HG03108 (cell line): Measurements from ENCODE around the gene JADE1.

Experiments
- ATAC-seq: cut with Tn5 transposase; IDR thresholded peaks from one replicate; pipeline ENCODE4 v1.9.1; 2021; ENCODE audit warnings: moderate library complexity; ENCODE audit not compliant: unreplicated experiment

The JADE1 gene

DNA sequence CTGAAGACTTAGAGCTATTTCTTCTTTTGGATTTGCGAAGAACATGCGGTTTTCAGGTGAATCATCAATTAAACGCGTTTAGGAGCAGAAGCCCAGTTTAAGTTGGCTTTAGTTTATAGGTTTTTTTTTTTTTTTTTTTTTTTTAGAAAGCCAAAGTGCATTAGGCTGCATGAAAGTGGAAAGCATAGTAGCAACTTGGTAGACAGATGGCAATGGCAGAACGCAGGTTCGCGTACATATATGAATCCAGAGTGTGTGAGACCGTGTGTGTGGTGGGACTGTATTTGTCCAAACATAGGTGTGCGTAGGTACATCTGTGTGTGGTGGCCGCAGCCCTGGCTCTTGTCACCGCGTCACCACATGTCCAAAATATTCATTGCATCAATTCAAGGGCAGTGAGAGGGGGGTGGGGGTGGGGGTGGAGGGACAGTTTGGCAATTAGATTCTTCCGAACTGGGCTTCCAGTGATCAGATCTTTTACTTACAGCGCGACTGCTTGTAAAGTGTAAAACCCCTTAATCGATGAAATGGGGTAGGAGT lies 901 bp downstream of the JADE1 start:
- no peak for ATAC-seq

DNA sequence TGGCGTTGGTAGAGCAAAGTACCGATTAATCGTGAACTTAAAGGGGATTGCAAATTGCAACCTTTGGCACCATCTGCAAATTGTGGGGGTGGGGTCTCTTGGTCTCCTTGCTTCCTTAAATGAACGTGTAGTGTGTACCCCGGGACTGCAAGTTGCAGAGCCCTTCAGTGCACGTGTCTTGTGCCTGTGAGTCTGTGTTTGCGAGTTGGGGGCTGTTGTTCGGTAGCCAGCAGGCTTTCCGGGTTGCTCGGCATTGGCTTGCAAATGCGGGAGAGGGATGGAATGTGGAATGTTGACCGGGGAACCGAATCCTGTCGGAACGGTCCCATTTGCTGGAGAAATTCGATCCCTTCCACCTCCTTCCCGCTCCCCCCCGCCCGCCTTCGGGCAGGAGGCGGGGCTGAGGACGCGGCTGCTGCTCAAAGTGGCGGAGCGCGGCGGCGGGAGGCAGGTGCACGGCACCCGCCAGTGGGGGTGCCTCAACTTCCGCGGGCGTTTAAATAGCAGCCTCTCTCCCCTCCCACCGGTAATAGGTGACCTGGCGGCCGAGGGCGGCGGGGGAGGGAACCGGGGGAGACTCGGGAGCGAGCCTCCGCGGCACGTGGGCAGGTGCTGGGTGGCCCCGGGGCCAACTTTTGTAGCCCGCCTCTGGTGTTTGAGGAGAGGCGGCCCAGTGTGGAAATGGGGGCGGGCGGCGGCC lies 1.5 kb downstream of the JADE1 start:
- peak; percentile 44 for ATAC-seq

DNA sequence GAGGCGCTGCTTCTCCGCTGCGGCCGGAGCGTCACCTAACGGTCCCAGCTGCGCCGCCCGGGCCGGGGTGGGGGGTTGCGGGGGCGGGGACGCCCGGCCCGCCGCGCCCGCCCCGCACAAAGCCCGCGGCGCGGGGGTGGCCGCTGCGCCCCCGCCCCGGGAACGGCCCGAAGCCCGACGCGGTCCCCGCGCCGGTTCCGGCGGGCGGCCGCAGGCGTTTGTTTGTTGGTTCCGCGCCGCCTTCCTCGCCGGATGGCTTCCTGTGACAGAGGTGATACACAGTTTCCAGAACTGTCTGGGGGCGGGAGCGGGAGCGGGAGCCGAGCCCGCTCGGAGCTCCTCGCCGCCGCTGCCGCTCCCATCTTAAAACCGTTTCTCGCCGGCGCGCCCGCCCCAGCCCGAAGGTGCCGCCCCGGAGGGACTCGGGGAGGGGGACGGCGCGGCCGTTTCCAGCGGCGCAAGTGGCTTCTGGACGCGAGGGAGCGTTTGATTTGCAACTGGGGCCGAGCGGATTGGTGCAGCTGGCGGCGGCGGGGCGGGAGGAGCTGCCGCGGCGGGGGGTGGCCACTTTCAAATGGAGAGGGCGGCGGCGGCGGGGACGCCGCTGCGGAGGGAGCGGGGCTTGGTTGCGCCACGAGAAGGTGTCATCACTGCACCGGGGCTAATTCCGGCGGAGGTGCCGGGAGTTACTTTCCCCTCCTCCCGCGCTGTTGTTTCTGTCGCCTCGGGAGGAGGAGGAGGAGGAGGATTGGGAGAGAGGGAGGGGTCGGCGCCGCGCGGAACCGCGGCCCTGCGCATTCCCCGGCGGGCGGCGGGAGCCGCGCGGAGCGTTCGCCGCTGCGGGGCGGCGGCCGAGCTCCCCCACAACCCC lies 2.3 kb downstream of the JADE1 start:
- ATAC-seq: peak; percentile 43

DNA sequence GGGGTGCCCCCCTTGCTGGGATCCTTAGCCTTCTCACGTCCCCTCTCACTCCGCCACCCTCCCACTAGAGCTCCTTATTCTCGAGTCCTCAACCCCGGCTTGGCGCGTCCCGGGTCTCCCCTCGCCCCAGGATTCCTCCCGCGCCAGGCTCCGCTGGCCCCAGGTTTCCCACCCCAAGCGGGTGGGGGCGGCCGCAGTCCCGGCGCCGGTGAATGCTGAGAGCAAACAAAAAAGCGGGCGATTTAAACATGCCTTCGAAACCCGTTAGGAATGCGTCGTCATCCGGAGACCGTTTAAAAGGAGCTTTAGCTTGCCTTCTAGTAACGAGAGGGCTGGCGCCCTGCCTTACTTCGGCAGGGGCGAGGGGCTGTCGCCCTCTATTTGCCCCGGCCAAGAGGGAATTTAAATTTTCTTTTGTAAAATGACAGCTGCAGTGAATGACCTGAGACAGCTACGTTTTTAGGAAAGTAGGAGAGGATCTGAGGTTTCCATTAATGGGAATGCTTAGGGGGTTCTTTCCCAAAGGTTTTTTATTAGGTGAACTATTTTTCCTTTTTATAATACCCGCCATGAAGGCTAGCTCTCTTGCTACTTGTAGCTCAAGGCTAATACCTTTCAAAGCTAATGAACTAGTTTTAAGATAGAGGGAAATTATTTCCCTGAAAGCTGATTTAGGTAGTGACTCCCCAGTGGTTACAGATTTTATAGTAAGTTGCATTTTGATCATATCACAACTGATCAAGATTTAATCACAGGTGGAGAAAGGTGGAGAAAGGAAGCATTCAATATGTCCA lies 3.1 kb downstream of the JADE1 start:
- no peak for ATAC-seq

DNA sequence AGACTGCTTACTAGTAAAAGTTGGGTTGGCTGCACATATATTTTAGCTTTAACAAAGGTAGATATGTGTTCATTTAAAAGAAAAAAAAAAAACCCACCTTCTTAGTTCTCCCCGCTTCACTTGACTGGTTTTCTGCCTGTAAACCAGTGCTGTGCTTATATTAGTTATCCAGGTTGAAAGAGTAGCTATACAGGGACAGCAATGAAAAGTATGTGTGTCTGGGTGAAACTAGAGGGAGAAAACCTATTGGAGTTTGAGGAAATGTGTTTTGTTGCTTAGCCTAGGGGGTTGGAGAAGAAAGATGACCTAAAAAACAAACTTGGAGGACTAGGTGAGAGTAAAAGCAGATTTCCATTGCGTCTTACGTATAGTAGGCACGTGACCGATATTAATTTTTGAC lies 4.5 kb downstream of the JADE1 start:
- no peak for ATAC-seq

DNA sequence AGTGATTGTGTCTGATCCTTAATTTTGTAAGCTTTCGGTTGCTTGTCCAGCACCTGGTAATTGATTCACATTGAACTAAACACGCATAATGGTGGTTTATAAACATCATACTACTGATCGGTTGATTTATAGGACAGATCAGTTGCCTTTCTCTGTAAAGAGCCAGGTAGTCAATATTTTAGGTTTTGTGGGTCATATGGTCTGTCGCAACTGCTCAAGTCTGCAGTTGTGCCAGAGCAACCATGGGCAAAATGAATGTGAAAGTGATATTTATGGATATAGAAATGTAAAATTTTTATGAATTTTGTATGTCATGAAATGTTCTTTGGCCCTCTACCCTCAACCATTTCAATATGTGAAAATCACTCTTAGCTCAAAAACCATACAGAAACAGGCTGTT lies 8.9 kb downstream of the JADE1 start:
- ATAC-seq: no peak

DNA sequence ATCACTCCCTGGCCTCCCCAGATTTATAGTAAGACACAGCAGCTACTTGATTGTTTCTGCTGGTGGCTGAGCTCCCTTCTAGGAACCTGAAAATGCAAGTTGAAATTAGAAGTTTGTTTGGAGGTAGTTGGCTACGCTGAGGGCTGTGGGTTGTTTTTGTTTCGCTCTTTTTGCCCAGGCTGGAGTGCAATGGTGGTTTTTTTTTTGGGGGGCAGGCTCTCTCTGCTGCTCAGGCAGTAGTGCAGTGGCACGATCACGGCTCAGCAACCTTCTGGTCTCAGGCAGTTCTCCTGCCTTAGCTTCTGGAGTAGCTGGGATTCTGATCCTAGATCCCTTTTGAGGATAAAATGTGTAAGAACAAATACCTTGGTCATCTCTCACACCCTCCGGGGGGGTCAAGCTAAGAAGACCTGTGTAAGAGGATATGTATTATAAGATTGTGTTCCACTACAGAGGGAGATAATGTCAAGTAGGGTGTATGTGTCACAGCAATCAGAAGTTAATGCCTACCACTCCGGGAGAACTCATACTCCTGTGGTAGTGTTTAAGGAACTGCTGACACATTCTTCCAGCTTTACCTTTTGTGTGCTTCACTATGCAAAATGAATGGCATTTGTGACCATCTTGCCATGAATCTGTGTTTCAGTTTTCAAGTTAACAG lies 9.7 kb downstream of the JADE1 start:
- ATAC-seq: no peak

DNA sequence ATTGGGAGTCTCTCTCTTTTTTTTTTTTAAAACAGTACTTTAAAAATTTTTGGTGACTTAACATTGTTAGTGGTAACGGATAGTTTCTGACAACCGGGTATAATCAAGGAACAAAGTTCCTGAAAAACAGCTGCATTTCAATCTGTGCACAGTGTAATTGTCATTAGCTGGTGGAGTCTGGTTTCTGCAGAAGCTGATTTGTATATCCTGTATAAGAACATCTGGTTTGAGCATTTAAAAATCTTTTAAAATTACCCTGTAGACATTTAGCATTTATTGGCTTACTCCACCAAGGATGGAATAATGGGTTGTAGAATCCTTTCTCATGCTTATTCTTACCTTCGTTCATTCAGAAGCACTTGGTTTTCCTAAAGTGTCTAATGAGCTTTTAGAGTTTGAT lies 11.2 kb downstream of the JADE1 start:
- no peak for ATAC-seq

DNA sequence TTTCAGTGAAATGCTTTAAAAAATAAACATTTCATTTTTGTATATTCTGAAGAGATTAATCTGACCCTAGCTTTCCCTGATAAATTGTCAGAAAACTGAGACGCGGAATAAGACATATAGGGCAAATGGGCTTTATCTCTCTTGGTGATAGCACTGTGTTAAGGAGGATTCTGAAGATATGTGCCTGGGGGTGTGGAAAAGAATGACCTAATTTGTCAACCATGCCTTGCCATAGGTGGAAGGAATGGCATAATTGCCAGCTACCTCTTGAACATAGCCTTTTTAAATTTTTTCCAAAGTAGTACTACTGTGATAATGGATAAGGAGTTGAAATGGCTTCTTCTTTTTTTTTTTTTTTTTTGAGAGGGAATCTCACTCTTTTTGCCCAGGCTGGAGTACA lies 11.7 kb downstream of the JADE1 start:
- ATAC-seq: no peak

DNA sequence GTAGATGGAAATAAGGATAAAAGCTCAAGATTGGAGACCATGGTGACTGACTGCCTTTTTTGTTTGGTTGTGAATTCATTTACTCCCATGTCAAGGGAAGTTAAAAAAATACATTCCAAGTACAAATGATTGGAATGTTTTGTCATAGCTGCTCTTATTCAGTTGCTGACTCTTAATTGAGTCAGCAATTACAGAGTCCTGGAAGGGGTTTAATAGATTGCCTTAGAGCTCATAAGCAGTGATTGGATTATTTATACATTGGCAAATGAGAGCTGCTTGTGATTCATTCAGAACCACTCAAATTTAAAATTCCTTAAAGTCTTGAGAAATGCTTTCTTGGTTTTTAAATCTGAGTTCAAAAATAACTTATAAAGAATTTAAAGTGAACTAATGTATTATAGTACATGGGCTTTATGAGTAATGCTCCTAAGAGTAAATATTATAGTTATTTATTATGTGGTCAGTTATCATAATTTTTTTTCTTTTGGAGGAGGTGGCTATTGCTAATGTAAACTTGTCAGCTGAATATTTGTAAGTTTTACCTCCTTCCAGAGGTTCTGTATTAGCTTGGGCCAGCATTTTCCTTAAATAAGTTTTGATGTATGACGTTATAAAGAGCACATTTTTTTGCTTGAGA lies 13.6 kb downstream of the JADE1 start:
- ATAC-seq: no peak

DNA sequence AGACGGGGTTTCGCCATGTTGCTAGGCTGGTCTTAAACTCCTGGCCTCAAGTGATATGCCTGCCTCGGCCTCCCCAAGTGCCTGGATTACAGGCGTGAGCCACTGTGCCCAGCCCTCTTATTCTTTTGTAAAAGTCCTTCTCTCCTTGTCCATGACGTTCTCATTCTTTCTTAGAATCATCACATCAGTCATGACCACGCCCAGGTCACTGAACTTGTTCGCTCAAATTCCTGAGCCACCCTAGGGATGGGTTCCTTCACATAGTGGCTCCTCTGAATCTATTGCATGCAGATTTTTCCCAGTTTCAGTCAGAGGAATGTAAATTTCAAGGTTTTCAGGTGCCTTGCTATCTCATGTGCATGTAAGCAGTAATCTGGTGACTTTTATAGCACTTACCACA lies 15.7 kb downstream of the JADE1 start:
- ATAC-seq: no peak

DNA sequence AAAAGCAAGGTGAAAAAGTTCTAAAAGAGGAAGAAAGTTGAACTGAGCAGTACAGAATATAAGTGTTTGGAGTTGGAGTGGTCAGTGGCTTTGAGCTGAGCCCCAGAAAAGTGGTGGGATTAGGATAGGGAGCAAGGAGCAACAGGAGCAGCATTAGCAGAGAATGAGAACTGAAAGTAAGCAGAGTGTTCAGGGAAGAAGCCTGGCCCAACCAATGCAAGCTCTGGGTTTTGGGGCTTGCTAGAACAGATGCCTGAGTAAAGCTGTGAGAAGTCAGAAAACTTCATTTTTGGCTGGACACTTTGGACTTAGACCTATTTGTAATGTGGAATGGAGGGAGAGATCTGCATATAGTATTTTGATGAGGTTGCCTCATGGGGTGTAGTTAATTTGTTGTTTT lies 17.8 kb downstream of the JADE1 start:
- ATAC-seq: peak; percentile 30

DNA sequence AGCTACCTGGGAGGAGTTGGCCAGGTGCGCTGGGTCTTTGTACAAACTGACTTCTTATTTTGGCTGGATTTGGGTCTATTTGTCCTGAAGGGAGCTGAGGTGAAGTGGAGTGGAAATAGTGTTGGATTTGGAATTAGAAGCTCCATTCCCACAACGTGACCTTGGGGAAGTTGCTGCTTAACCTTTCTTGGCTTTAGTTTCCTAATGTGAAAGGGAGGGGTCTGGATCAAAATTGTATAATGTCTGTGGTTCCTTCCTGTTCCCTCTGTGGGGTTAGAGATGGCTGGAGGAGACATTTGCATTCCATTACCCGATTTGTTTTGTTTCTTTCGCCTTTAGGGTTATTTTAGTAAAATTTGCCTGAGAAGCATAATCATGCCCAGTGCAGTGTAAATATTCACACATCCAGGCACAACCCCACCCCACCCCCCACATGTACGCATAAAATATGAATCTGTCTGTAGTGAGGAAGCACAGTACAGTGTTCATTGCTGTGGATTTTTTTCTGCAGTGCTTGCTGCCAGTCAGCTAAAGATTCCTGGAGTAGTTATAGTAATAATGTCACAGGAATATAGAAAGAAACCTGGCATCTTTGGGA lies 21.5 kb downstream of the JADE1 start:
- ATAC-seq: no peak

DNA sequence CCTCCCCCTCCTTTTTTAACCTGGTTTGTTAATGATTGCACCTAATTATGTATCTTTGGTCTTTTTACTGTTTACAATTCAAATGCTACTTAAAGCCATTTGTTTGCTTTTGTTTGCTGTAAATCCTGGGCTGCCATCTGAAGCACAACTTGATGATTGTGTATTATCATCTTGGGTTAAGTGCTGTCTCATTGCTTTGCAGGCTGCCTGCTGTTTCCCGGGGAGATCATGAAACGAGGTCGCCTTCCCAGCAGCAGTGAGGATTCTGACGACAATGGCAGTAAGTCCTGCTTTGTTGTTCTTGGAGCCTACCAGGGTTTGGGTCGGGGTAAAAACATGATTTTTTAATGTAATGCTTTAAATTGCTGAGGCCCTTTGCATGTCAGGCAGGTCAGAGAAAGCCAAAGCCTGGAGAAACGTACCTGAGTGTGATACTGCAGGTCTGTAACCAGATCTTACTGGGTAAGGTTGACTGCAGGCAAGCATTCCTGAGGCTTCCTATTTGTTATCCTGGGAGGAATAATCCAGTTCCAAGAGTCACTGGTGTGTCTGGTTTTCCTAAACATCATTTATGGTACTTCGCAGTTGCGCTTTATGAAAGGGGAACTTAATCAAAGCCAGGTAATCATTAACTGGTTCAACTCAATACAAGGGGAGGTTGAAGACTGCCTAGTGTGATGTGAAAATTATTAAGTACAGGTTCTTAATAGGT lies 22.2 kb downstream of the JADE1 start:
- peak; percentile 50 for ATAC-seq

DNA sequence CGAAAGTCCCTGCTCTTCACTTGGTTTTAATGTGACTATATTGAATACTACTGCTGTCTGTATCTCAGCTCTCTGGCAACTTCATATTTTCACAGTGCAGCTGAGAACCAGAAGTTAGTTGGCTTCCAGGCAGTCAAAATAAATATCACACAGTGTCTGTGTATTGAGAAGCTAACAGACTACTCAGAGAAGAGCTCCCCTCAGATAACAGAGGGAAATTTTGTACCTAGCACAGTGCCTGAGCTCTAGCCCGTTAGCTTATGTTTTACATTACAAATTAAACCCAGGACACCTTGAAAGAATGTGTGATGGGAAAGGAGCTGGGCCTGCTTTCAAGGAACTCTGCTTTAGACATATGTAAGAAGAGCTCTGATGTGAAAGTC lies 22.7 kb downstream of the JADE1 start:
- ATAC-seq: no peak

DNA sequence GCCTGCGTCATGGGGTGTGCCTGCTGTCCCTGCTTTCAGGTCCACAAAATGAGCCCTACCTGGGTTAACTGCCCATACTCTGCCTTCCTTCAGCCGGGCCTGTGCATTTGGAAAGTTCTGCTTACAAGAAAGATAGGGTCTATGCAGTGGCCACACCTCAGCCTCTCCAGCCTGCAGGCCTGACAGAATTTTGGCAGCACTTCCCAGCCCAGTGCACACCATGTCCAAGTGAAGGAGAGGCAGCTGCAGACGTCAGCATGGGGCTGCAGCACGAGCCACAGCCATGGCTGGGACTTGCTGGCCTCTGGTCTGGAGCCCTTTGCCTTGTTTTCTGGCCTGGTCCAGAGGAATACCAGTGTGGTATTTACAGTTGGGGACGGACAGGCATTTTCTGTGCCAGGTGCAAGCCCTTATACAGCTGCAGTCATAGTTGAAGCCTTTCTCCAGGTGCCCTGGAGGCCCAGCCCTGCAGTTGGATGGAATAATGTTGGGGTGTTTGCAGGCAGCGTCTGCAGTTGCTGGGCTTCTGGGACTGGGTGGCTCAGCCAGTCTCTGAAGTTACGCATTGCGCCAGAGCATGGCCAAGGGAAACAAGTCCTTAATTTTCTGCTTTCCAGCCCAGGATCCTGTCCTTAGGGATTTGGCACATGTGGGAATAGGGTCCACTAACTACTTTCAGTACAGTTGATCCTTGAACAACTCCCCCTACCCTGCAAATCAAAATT lies 26.2 kb downstream of the JADE1 start:
- ATAC-seq: no peak

DNA sequence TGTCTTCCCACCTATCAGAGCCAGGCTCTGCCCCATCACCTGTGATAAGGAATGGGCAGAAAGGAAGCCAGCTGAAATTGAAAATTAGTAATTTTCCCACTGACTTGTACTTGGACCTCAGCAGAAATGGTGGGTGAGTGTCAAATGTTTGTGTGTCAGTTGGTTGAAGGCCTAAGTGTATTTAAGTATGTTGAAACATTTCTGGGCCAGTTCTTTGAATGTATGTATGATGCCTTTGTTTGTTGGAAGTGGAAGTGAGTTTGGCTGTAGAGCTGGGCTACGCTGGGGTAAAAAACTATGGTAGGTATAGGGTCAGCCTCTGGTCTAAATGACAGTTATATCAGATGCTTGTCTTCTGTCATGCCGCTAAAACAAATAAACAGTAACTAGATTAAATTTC lies 27.7 kb downstream of the JADE1 start:
- ATAC-seq: no peak

DNA sequence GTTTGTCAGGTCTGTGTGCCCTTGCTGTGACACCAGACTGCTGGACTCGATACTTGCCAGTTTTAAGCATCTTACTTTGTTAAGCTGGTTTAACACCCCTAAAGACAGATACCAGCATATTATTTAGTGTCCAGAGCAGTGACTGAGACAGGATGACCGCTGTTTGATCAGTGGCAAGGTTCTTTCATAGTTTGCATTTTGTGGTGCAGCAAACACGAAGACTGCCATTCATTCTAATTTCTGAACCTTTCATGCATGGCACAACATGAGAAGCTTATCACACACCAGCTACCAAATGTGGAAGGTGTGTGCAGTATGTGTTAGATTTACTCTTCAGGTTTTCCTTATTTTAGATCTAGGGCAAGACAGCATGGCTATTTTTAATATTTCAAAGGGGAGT lies 28.2 kb downstream of the JADE1 start:
- no peak for ATAC-seq
